GM18870 (cell line): ENCODE measurements around the gene FAM135A.
"Not testable (repeated sequence)": the region's sequence is repeated elsewhere in the genome, so short reads cannot be mapped to it uniquely, and the experiment has no call there.

Source experiments
- ATAC-seq: cut with Tn5 transposase; IDR thresholded peaks from one replicate; pipeline ENCODE4 v1.9.1; 2021; ENCODE audit warnings: moderate library complexity; ENCODE audit not compliant: unreplicated experiment

The FAM135A gene

DNA sequence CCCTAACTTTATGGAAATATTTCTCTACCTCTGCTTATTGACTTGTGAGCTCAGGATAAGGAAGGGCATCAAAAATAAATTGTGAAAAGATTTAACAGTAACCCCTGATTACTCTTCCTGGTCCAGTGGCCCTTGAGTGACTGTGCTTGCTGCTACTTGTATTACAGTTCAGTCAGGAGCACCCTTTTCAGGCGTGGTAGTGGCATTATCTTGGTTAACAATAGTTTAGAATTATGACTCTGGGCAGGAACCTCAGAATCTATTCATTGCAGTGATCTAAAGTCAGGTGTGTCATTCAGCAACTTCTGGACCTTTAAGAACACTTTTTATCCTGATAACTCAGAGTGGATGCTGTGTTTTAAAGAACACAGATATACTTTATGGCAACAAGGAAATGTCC, 43.4 kb downstream of the FAM135A start:
- no peak for ATAC-seq

DNA sequence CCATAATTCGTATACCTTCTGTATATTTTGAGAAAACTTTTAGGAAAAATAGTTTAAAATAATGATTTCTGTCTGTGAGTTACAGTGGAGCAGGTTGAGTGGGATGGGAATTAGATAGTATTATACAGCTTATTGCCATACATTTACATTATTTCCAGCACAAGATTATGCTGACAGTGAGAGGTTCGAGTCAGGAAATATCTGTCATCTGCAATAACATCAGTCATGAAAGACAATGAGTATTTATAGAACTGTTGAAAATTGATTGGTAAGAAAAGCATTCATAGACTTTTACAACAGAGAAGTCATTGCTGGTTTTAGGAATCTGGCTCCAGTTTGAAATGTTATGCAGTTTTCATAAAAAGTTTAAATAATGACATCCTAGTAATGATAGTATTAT, 45.9 kb downstream of the FAM135A start:
- no peak for ATAC-seq

DNA sequence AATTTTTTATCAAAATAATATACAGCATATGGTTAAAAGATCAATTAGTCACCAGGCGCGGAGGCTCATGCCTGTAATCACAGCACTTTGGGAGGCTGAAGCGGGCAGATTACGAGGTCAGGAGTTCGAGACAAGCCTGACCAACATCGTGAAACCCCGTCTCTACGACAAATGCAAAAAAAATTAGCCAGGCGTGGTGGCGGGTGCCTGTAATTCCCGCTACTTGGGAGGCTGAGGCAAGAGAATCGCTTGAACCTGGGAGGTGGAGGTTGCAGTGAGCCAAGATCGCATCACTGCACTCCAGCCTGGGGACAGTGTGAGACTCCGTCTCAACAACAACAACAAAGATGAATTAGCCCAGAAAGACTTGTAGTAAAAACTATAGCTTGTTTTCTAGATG, 46.4 kb downstream of the FAM135A start:
- not testable (repeated sequence) for ATAC-seq

DNA sequence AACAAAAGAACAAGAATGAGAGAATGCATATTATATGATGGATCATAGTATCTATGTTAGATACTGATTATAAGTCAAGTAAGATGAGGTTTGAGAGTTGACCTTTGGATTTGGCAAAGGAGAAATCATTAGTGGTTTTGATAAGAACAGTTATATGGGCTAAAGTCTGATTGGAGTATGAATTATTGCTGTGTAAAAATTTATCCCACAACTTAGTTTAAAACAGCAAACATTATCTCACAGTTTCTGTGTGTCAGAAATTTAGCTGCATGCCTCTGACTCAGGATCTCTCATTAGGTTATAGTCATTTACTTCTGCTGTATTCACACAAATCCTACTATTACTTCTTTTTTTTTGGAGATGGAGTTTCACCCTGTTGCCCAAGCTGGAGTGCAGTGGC, 56.7 kb downstream of the FAM135A start:
- ATAC-seq: no peak

- not testable (repeated sequence) for ATAC-seq
These were observed 57.2 kb downstream of the FAM135A start for GRCh38 chr6:70470510-70470909.

GRCh38 chr6:70474751-70475150, 61.4 kb downstream of the FAM135A start:
- no peak for ATAC-seq

- no peak for ATAC-seq
These were observed 65.9 kb downstream of the FAM135A start for GRCh38 chr6:70479236-70479635.

DNA sequence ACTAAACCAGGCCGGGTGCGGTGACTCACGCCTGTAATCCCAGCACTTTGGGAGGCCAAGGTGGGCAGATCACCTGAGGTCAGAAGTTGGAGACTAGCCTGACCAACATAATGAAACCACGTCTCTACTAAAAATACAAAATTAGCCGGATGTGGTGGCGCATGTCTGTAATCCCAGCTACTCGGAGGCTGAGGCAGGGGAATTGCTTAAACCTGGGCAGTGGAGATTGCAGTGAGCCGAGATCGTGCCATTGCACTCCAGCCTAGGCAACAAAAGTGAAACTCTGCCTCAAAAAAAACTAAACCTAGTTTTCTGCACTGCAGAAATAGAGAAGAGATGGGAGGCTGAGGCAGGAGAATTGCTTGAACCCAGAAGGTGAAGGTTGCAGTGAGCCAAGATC, 73.3 kb downstream of the FAM135A start:
- ATAC-seq: not testable (repeated sequence)

GRCh38 chr6:70489364-70489763, 76.1 kb downstream of the FAM135A start:
- no peak for ATAC-seq

DNA sequence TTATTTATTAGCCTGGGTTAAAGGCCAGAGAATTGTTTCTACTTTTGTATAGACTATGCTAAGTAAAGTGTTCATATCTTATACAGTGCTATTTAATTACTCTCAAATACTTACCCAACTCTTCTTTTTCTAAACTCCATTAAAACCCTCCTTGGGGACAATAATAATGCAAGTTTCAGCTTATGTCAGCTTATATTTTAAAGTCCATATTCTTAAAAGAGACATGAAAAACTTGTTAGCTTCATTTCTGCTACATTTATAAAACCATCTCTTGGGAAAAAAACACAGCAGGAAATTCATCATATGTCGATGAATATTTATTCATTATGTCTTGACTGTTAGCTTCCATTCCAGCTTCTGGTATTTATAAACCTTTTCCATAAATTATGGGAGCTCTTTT, 81.5 kb downstream of the FAM135A start:
- ATAC-seq: no peak

- ATAC-seq: not testable (repeated sequence)
These were observed 82.5 kb downstream of the FAM135A start for GRCh38 chr6:70495790-70496189.

DNA sequence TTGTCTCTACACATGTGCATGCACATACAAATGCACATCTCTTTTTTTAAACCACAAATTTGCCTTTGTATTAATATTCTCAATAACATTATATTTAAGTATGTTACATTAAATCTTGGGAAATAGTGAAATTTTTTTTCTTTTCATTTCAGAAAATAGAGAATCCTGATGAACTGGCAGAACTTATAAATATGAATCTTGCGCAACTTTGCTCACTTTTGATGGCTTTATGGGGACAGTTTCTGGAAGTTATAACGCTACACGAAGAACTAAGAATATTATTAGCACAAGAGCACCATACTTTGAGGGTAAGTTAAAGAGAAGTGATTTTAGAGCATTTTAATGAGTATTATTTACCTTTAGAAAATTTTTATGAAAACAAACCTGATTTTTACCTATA, 89.2 kb downstream of the FAM135A start:
- no peak for ATAC-seq

DNA sequence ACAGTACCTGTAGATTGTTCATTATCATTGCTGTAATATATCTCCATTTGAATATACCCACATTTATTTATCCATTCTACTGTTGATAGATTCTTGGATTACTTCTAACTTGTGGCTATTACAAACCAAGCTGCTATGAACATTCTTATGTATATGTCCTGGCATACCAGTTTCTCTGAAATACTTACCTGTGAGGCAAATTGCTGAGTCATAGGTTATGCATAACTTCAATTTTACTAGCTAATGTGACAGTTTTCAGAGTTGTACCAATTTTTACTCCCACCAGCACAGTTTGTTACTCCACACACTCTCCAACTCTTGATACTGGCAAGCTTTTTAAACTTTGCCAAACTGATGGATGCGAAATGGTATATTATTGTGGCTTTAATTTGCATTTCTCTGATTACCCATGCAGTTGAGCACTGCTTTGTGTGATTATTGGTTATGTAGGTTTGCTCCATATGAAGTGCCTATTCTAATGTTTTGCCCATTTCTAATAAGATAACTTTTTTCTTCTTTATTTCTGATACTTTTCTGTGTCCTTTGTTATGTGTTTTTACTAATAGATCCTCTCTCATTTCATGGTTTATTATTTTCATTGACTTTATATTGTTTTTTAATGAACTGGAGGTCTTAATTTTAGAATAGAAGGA, 90.6 kb downstream of the FAM135A start:
- no peak for ATAC-seq

- ATAC-seq: no peak
These were observed 93.0 kb downstream of the FAM135A start for GRCh38 chr6:70506321-70506720.

GRCh38 chr6:70507161-70507560, 93.9 kb downstream of the FAM135A start:
- no peak for ATAC-seq

- ATAC-seq: no peak
These were observed 95.6 kb downstream of the FAM135A start for GRCh38 chr6:70508953-70509352.

GRCh38 chr6:70510600-70510999, 97.3 kb downstream of the FAM135A start:
- no peak for ATAC-seq

- ATAC-seq: no peak
These were observed 105.4 kb downstream of the FAM135A start for GRCh38 chr6:70518723-70519122.

DNA sequence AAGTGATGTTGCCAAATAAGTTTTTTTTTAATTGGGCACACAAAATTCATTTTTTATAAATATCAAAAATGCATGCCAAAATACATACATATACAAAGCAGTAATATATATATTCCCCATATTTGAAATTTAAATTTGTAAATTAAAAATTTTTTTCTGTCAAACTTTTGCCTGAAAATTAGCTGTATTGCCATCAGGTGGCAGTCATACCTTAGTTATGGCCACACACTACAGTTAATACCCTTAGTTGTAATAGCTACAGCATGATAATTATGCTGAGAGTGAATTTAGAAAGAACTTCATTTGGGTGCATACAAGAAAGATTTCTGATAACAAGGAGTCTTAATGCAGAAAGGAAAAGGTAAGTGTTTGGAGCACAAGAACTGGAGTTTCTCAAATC, 107.3 kb downstream of the FAM135A start:
- no peak for ATAC-seq

DNA sequence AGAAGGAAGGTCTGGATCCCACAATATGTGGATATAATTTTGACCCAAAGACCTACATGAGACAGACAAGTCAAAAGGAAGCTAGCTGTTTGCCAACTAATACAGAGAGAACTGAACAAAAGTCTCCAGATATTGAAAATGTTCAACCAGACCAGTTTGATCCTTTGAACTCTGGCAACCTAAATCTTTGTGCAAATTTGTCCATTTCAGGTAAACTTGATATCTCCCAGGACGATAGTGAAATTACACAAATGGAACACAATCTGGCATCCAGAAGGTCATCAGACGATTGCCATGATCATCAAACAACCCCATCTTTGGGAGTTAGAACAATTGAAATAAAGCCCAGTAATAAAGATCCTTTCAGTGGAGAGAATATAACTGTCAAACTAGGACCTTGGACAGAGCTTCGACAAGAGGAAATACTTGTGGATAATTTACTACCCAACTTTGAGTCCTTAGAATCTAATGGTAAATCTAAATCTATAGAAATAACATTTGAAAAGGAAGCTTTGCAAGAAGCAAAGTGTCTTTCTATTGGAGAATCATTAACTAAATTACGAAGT, 111.5 kb downstream of the FAM135A start:
- ATAC-seq: no peak

DNA sequence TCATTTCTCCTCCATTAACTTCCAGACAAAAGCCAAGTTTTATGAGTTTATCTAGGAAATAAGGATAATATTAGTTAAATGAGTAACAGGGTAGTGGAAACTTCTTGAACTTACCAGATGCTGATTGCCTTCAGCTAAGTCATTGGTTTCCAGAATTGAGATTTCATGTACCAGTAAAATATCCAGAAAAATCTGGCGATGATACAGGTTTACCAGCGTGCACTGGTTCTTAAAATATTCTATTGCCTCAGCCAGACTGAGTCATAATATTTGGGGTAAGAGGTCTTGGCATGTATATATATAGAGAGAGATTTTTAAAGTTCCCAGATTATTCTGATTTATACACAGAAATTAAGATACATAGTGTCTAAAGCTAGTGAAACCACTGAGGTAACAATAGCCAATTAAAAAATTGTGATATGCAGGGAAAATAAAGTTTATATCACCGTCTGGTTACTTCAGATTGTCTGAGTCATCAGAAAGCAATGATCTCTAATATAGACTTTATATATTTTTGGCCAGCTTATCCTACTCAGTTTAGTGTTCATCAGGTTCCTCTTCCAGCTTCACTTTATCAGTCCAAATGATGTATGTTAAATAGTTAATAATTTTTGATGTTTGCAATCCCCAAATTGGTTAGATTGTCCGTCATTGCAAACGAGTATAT, 113.9 kb downstream of the FAM135A start:
- no peak for ATAC-seq

DNA sequence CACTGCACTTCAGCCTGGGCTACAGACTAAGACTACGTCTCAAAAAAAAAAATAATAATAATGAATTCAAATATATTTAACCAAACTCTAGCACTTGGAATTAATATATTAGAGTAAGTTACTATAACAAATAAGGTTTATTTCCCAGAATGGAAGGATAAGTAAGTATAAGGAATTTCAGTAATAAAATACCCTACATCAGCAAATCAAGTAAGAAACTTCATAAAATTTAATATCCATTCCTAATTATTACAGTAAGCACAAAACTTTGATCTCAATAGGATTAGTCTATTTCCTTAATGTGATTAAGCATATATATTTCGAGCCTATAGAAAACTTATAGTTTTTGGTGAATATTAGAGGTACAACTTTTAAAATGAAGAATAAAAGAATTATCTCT, 116.7 kb downstream of the FAM135A start:
- ATAC-seq: no peak
